HG02885 (cell line): ENCODE data around the gene SLC25A21.
"Not testable (repeated sequence)": the region's sequence is repeated elsewhere in the genome, so short reads cannot be mapped to it uniquely, and the experiment has no call there.

Experiments
- ATAC-seq: cut with Tn5 transposase; IDR thresholded peaks from one replicate; pipeline ENCODE4 v1.9.1; 2021; ENCODE audit warnings: mild to moderate bottlenecking; ENCODE audit not compliant: unreplicated experiment, poor library complexity

SLC25A21 gene

DNA sequence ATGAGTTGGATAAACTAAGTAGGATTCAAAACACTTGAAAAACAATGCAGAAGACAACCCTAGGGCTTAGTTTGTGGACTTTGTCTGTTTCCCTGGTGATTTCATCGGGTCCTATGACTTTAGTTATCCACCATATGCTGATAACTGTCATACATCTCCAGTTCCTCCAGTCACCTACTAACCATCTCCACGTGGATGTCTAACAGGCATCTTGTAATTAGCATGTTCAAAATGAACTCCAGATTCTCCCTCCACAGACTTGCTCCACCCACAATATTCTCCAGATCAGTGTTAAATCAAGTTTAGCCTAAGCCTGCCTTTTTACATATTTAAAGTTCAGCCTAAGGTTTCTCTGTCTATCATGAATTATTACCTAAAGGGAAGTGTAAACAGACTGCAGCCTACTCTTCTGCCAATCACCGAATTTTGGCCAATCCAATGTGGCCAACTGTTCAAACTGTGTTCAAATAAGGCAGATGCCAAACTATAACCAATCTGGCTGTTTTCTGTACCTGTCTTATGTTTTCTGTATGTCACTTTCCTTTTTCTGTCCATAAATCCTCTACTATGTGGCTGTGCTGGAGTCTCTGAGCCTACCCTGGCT is 423.7 kb downstream of the SLC25A21 start:
- ATAC-seq: no peak

DNA sequence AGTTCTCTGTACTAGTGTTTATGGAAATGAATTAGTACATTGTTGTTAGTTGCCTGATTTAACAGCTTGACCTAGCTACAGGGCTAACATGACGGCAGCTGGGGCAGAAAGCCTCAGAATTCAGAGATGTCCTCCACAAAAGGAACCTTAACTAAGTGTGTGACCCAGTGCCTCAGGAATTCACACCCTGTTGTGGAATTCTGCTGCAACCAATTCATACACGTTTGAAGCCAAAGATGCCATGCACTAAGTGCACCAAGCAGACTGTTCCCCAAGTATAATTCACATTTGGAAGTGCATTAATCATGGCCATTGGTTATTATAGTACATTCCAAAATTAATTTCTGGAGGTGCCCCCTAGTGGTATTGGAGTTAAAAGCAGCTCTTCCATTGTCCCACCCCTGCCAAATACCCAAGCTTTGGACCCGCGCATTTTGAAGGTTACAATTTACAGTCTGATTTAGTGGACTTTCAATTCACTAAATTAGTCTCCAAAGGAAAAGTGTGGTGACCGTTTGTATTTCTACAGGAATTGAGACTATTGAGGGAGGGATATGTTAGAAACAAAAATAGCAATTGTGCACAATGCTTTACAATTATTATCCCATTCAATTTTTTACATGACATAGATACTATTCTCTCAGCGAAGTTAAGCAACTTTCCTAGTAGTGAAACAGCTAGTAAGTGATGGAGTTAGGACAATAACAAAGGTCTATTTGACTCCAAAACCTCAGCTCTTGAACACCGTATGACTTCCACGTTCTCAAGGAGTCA is 424.8 kb downstream of the SLC25A21 start:
- ATAC-seq: no peak

DNA sequence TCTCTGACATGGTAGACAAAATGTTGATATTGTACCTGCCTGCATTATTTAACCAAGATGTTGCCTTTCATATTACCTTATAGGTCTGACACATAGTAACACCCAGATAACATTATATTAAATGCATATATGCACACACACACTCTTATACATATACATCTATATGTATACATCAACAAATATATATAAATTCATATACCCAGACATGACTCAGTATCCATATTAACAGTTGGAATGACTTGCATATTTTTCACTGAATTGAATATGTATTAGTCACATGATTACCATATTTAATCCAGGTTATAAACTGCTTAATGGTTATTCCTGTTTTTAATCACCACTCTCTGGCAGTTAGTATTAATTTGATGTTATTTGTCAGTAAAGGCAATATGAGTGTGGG is 425.5 kb downstream of the SLC25A21 start:
- no peak for ATAC-seq

DNA sequence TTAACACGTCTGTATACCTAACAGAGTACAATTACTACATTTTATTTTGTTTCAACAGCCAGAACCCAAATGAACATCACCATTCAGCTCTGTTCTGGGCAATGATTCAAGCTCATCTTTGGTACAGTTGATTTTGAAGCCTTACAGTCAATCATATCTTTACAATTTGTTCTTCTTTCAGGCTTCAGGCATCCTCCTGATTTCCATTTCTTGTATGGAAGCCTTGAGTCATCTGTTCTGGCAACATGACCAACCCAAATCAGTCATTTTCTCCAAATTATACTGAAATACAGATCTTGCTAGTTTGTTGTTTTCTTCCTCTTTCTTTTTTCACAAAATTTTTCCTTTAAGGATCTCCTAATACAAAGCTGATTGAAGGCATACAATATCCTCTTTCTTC is 430.5 kb downstream of the SLC25A21 start:
- ATAC-seq: no peak

DNA sequence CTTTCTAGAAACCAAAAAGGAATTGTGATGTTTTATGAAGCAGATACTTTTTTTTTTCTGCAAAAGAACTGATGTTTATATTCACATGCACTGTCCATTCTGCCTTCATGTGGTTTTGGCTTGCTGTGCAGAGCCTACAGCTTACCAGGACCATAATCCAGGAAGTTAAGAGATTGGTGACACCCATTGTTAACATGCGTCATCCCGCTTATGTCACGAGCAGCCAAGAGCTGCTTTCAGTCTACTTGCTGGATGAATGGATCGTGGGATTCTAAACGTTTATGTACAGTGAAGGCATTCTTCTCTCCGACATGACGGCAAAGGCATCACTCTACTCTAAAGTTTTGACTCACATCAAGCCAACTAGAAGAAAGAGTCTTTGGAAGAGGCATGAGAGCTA is 434.1 kb downstream of the SLC25A21 start:
- no peak for ATAC-seq

DNA sequence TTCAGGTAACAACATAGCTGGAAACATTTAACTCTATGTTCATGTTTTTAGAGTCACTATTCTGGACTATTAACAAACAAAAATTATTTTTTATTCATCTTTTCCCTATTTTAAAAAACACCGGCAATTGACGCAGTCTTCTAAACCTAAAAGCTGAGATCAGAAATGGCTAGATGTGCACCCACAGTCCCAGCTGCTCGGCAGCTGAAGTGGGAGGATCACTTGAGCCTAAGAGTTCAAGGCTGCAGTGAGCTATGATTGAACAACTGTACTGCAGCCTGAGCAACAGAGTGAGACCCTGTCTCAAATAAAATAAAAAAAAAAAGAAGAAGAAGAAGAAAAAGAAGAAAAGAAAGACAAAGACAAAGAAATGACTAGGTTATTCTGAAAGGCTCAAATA is 446.3 kb downstream of the SLC25A21 start:
- ATAC-seq: no peak

DNA sequence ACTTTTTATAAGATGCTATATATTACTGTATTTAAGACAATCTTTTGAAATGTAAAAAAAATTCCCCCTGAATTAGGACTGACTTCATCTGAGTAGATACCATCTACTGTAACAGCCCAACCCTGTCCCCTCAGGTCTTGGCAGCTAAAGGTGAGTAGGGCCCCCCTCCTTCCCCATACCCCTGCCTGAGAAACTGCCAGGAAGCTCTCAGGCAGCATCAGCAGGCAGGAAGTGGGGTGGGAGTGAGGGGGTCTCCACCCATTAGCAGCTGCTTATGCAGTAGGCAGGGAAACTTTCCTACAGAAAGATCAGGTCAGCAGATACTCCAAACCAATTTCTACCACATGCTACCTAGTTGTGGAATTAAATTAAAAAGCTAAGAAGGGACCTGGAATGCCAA is 448.2 kb downstream of the SLC25A21 start:
- no peak for ATAC-seq

DNA sequence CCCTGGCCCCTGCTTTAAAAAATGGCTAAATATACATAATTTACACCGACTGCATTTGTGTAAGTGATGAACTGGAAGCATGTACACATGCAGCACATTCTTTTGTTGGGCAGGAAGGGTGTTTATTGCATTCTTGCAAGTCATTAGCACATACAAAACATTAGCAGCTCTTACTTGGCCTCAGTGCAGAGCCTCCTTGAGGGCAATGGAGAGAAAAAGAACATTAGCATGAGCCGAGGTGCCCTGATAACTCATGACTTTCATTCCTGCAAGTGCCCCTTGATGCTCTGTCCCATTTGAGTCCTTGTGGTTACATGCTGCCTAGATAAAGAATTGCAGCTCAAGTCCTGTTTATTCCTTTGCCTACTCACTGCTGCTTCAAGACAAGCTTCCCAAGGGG is 448.9 kb downstream of the SLC25A21 start:
- ATAC-seq: no peak

DNA sequence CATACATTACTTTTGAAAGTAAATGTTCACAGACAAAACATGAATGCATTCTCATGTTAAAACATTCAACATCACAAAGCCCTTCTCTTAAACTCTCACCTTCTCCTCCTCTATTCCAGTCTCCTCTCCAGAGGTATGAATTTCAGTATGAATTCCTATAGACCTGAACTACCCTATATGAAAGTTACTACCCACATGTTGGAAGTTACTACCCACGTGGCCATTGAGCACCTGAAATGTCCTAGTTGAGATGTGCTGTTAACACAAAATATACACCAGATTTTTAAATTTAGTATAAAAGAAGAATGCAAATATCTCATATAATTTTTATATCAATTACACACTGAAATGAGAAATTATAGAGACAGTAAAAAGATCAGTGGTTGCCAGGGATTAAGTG is 450.5 kb downstream of the SLC25A21 start:
- ATAC-seq: no peak

DNA sequence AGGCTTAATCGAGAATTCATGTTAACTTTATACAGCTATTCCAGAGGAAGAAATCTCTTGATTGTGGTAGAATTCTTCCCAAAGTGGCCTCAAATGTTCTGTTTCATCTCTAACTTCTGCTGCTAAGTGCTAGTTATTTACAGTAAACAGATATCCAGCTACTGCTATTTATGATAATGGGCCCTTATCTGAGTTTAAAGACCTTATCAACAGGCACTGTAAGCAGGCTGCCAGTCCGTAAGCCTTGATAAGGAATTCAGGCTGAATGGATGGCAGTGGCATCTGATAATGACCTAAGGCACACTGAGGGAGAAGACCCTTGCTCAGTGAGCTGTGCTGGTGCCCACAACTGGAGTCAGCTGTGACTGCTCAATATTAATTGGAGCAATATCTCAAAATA is 451.7 kb downstream of the SLC25A21 start:
- no peak for ATAC-seq

DNA sequence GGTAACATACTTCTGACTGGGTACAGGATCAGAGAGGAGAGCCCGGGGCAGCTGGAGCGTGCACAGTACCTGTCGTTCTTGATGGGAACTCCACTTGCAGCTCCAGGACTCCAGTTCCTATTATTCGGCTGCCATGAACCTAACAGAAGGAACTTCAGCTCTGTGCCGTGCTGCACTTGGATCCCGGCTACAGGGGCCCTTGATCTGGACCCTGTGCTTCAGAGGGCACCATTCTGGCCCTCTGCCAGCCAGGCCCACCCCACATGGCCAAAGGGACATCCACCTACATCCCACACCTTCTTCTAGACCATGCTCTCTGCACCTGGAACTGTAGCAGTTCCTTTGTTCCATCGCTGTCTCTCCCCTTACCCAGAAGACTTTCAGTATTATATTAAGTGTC is 452.6 kb downstream of the SLC25A21 start:
- ATAC-seq: no peak

DNA sequence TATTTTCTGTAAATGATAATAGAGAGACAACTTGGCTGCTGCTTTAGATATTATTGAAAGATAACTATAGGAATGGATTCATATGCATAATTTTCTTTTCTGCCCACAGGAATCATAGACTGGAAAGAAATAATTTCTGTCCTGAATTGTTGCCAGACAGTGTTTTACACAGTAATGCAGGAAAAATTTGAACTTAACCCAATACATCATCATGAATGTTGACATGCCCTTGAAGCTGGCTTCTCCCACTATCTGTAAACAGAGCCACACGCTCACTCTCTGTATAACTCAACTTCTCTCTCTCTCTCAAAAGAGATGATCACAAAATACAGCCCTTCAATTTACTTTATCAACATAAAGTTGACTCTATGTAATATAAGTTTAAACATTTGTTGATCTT is 454.2 kb downstream of the SLC25A21 start:
- ATAC-seq: no peak

DNA sequence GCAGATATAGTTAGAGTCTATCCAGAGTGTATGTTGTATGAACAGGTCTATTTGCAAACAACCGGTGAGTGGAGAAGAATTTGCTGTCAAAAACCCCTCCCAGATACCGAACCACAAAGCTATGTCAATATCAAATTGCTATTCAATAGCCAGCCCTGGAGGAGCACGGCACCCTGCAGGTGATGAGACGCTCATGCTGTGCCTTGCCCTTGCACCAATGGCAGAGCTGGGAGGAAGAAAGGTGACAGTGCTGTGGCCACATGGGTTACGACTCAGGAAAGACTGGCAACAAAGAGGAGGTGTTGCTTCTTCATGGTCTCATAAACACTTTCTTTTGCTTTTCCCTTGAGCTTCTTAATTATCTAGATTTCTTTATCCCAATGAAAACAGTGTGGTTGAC is 455.0 kb downstream of the SLC25A21 start:
- no peak for ATAC-seq

DNA sequence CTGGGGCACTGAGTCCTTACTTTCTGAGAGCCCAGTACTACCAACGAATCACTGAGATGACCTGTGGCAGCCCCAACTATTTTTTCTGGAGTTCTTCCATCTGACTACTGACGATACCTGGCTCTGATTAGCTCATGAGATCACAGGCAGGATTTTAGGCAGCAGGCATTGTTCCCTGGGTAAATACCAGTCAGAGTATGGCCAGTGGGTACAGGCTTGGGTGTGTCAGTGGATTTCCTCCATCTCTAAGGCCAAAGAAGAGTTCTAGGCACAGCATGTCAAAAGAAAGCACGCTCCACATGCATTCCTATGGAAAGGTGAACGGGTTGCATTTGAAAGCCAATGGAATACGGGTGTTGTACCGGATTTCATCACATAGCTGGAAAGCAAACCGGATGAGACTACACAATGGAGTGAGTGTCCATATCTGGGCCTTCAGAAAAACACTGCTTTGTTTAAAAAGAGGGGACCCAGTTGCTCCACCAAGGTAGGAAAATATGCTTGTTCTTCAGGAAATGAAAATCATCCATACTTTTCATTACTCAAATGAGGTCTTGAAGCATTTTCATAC is 455.7 kb downstream of the SLC25A21 start:
- no peak for ATAC-seq

DNA sequence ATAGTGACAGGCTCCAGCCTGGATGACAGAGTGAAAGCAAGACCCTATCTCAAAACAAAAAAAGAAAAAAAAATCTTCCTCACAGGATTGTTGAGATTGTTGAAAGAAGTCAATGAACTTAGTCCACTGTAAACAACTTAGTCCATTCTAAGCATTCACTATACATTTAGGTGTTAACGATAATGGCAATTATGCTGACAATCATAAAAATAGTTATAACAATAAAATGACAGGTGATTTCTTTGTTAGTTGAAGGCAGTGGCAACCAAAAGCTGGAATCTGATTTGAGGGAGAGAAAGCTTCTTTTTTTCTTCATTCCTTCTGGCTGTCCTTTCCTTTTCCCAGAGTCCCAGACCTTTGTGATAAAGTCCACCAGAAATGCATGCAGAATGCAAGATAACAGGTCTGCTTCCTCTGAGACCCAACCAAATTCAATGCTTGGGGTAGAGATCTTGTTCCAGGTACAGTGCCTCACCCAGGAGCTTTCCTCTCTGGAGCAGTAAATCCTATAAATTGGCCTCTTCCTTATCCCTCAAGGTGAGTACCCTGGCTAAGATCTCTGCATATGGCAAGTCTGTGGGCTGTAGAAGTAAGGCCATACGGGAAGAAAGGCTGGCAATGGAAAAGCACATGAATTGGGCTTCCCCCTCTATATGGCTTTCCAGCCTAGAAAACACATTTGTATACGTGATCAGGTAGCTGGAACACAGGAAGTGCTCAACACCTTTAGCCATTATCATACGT is 458.3 kb downstream of the SLC25A21 start:
- no peak for ATAC-seq

DNA sequence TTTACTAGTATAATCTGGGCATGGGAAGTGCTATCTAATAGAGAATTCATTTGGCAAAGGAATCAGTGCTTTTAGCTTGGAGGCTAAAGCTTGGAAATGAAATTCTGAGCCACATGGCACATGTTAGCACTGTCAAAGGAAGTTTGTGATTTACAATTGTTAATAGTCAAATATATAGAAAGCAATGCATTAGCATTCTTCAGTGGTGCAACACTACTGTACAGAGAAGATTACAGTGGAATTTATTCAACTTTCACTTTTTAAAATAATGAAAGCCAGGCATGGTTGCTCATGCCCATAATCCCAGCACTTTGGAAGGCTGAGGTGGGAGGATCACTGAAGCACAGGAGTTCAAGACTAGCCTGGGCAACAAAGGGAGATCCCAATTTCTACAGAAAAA is 464.8 kb downstream of the SLC25A21 start:
- no peak for ATAC-seq

DNA sequence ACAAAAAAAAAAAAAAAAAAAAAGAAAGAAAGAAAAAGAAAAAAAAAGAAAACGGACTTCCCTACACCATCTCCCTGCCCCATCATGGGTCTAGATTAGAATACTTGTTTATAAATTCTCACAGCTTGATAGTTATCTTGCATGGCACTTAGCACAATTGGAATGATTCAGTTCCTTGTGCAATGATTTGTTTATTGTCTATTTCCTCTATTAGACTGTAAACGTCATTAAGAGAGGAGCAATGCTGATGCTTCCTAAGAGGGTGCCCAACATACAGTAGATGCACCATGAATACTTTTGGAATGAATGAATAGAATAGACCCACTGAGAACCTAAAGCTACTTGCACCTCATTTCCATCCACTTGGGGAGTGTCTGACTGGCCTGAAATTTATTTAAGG is 469.9 kb downstream of the SLC25A21 start:
- no peak for ATAC-seq

DNA sequence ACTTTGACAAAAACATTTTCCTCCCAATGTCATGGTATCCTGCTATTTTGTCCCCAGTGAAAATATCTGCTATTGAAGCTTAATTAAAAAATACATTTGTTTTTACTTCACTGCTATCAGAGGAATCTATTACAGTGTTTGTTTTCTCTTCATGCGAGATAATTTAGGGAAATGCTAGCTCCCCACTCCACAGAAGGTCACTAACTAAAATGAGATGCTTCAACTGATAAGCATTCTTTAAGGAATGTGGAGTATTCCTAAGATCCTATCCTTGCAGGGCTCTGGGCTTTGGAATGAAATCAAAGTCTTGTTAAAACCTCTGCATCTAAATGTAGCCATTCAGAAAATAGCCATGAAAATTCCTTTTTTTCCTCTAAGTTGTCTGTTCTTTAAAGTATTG is 471.3 kb downstream of the SLC25A21 start:
- ATAC-seq: no peak

DNA sequence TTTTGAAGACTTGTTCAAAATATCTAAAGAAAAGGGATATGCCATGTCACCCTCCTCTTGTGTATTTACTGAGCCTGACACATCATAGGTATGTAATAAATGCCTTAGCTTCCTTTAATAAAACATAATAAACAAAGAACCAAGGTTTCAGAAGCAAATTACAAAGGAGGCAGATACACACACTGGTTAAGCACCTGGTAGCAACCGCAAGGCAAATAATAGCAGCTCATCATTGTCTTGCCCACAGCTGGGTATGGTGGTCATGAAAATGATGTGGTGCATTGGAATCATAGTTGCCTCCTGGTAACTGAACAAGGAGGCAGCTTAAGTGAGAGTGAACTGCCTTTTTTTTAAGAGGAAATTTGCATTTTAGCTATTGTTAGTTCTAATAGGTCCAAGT is 471.8 kb downstream of the SLC25A21 start:
- no peak for ATAC-seq

DNA sequence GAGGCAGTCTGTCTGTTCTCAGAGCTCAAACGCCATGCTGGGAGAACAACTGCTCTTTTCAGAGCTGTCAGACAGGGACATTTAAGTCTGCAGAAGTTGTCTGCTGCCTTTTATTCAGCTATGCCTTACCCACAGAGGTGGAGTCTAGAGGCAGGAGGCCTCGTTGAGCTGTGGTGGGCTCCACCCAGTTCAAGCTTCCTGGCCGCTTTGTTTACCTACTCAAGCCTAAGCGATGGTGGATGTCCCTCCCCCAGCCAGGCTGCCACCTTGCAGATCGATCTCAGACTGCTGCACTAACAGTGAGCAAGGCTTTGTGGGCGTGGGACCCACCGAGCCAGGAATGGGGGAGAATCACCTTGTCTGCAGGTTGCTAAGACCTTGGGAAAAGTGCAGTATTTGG is 473.0 kb downstream of the SLC25A21 start:
- ATAC-seq: not testable (repeated sequence)

DNA sequence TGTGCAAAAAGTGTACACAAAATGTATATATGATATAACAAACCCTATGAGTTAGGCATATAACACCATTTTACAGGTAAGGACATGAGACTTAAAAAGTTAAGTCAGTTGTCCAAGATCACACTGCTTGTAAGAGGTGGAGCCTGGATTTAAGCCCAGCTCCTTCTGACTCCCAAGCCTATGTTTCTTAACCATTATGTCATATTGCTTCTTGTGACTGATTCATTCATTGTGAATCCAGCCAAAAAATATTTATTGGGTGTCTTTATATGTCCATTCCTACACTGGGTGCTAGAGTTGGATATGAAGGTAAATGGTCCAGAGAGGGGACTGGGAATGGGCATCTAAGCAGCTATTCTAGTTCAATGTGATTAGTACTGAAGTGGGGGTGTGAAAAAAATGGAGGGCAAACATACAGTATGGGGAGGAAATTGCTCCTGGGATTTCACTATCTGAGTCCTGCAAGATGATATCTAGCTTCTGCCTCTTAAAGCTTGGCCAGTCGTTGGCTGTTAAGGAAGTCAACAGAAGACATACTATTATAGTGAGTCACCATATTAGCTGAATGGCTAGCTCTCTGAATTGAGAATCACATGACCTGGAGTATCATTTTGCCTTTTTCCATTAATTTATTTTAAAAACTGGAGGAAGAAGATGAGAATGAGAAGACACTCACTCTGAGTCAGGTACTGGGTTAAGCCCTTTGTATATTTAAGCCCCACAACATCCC is 481.9 kb downstream of the SLC25A21 start:
- ATAC-seq: no peak
